BE2C (cell line): ENCODE data around the gene NR4A1.

ENCODE experiments used
- DNase-seq: peaks from one replicate; pipeline ENCODE4 v3.0.0-alpha.2; 2020
- H3K27me3 ChIP-seq: fragments of 250-450 bp; sonication (Bioruptor Pico); 2 replicates; pipeline ENCODE4 v1.5.1; 2020; ENCODE audit warnings: mild to moderate bottlenecking
- H3K36me3 ChIP-seq: fragments of 250-450 bp; sonication (Bioruptor Pico); 2 replicates; pipeline ENCODE4 v1.5.1; 2020; ENCODE audit warnings: mild to moderate bottlenecking
- H3K4me1 ChIP-seq: fragments of 250-450 bp; sonication (Bioruptor Pico); 2 replicates; pipeline ENCODE4 v1.5.1; 2020
- H3K4me3 ChIP-seq: 2 replicates; pipeline ENCODE4 v1.5.1; 2011; ENCODE audit warnings: low read depth, low read length
- H3K9me3 ChIP-seq: fragments of 250-450 bp; sonication (Bioruptor Pico); 2 replicates; pipeline ENCODE4 v1.5.1; 2020
- TF ChIP-seq, protein P1 (sequence below): IDR thresholded peaks from 2 replicates; pipeline ENCODE4 v1.5.1; 2012; ENCODE audit warnings: mild to moderate bottlenecking, low read depth, low read length

NR4A1 gene

DNA sequence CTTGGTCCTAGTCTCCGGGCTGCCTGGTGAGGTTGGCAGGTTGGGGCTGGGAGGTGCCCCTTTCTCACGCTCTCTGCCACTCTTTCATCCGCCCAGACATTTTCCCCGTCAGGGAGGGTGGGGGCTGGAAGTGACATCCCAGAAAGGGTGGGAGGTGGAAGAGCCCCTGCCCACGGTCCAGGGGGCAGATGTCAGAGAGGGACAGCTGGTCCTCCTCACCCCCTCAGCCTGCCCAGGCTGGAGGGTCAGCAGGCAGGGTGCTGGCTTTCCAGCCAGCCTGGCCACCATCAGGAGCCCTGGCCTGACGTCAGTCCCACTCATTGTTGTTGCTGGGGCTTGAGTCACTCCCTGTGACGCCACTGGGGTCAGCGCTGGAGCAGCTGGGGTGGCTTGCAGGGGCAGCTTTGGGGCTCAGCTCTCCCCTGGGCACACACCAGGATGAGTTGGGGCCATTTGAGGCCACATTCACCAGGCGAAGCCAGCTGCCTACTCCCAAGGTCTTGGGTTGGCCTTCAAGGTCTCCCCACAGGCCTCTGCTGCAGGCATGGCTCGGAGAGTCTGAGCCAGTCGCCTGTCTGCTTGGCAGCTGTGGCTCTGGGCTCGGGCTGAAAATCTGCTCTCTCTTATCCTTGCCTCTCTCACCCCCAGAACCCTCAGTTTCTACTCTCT is 12.9 kb downstream of the NR4A1 start:
- TF ChIP-seq, protein P1, sequence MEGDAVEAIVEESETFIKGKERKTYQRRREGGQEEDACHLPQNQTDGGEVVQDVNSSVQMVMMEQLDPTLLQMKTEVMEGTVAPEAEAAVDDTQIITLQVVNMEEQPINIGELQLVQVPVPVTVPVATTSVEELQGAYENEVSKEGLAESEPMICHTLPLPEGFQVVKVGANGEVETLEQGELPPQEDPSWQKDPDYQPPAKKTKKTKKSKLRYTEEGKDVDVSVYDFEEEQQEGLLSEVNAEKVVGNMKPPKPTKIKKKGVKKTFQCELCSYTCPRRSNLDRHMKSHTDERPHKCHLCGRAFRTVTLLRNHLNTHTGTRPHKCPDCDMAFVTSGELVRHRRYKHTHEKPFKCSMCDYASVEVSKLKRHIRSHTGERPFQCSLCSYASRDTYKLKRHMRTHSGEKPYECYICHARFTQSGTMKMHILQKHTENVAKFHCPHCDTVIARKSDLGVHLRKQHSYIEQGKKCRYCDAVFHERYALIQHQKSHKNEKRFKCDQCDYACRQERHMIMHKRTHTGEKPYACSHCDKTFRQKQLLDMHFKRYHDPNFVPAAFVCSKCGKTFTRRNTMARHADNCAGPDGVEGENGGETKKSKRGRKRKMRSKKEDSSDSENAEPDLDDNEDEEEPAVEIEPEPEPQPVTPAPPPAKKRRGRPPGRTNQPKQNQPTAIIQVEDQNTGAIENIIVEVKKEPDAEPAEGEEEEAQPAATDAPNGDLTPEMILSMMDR: no peak
- peaks cover 8% of the 10 kb centered on the region for H3K4me1 ChIP-seq
- DNase-seq: no peak

DNA sequence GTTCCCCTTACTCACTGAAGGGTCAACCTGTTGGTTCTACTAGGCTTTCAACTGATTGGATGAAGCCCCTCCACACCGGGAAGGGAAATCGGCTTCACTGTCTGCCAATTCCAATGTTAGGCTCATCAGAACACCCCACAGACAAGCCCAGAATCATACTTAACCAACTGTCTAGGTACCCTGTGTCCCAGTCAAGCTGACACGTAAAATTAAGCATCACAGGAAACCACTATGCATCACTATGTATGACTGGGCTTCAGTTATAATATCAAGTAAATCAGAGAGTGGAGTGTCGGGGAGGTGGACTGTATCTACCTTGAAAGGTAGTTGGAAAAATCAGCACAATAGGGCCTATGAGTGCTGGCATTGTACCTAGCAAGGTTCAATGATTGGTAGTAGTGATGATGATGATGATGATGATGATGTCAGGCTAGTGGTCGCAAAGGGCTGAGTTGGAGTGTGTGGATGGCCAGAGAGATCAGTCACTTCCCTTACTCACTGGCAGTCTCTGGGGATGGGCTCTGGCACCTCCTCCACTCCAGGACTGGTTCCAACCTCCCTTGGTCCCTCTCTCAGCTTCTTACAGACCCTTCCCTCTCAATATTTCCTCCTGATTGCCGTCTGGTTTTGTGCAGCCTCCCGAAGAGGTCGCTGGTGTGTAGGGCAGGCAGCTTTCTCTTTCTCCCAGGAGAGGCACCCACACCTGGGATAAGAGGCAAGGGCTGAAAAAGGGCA is 15.3 kb downstream of the NR4A1 start:
- Histone ChIP-seq H3K27me3 (no peaks in the 10 kb centered on the region), H3K36me3 (no peaks in the 10 kb centered on the region), H3K4me1 (peaks cover 8% of the 10 kb centered on the region), H3K9me3 (no peaks in the 10 kb centered on the region), H3K4me3 (no peak overlapping the region)
- DNase-seq: no peak
- TF ChIP-seq, protein P1: peak; percentile 53

More for the DNA sequence above, 12.9 kb downstream of the NR4A1 start:
- Histone ChIP-seq H3K9me3 (no peaks in the 10 kb centered on the region), H3K36me3 (peaks cover under 1% of the 10 kb centered on the region), H3K27me3 (no peaks in the 10 kb centered on the region), H3K4me3 (no peak overlapping the region)

DNA sequence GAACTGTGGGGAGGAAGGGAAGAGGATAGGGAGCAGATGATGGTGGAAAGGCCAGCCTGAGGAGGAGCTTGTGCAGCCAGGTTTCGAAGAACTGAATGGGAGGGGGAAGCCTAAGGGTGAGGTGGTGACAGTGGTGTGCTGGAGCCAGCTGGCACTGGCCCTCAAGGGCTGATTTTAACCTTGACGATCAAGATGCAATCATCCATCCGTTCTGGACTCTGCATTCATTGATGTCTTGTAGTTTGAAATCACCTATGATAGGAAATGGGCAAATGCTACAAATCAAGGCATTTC is 15.8 kb downstream of the NR4A1 start:
- H3K27me3 ChIP-seq: no peaks in the 10 kb centered on the region
- peaks cover 8% of the 10 kb centered on the region for H3K4me1 ChIP-seq
- DNase-seq: no peak
- TF ChIP-seq, protein P1: no peak
- H3K36me3 ChIP-seq: peaks cover 2% of the 10 kb centered on the region
- no peaks in the 10 kb centered on the region for H3K9me3 ChIP-seq
- H3K4me3 ChIP-seq: no peak overlapping the region

- TF ChIP-seq, protein P1: peak; percentile 75
- Histone ChIP-seq H3K4me1 (peaks cover 15% of the 10 kb centered on the region), H3K27me3 (no peaks in the 10 kb centered on the region), H3K9me3 (no peaks in the 10 kb centered on the region), H3K36me3 (peaks cover 14% of the 10 kb centered on the region), H3K4me3 (peak within 1 kb of the TSS; percentile 98)
- DNase-seq: peak; percentile 94
Measured at GRCh38 chr12:52069327-52070184, 18.3 kb downstream of the NR4A1 start, which contains the start of gene ATG101. ATG101 (plus strand) TSS chr12:52069978; CDS start chr12:52073651, 3,673 bp downstream.

DNA sequence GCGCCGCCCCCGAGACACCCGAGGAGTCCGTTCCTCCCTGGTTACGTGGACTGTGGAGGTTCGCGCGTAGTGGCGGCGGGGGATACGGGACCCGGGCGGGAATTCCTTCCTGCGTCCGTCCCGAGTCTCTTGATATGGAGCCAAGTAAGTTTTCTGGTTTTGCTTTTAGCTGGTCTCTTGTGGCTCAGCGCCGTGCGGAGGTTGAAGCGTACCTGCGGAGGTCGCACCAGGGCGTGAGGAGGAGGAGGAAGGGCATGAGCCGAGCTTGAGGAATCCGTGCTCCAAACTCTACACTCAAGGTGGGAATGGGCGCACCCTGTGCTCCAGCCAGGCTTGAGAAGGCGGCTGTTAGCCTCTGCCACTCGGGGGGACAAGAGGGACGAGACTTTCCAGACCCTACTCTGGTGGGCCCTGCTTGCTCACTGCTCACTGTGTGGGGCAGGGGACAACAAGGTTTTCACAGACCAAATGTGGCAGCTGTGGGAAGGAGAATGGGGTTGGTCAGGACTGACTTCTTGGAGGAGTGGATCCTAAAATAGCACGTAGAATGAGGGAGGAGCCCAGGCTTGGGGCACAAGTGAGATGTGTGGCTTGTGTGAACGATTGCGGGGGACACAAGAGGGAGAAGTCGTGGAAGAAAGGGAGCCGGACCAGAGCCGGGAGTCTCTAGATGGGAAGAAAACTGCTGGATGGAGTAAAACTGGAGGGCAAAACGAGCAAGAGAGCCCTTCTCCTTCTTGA is 19.1 kb downstream of the NR4A1 start:
- Histone ChIP-seq H3K36me3 (peaks cover 22% of the 10 kb centered on the region), H3K4me3 (peak overlapping the region; percentile 98), H3K4me1 (peaks cover 19% of the 10 kb centered on the region), H3K9me3 (no peaks in the 10 kb centered on the region), H3K27me3 (no peaks in the 10 kb centered on the region)
- DNase-seq: no peak
- TF ChIP-seq, protein P1: no peak
